Mammary epithelial cell (primary cell): Measurements from ENCODE around the gene C19orf18.

Source experiments
- EZH2 ChIP-seq: IDR thresholded peaks from 2 replicates; pipeline ENCODE4 v1.6.1; 2012; ENCODE audit warnings: low read length, inconsistent platforms, borderline replicate concordance
- TF ChIP-seq, protein P1 (sequence below), 2 donors: IDR thresholded peaks in 1 of 2; conservative IDR thresholded peaks in 1 of 2; 2 replicates each; pipeline ENCODE4 v1.5.1; 2011 to 2012; ENCODE audit warnings: inconsistent platforms in 2 of 2, low read length in 2 of 2, mild to moderate bottlenecking in 2 of 2, control low read depth in 1 of 2, low read depth in 1 of 2; ENCODE audit not compliant: insufficient read depth in 1 of 2; ENCODE audit errors: extremely low read depth in 1 of 2

DNA sequence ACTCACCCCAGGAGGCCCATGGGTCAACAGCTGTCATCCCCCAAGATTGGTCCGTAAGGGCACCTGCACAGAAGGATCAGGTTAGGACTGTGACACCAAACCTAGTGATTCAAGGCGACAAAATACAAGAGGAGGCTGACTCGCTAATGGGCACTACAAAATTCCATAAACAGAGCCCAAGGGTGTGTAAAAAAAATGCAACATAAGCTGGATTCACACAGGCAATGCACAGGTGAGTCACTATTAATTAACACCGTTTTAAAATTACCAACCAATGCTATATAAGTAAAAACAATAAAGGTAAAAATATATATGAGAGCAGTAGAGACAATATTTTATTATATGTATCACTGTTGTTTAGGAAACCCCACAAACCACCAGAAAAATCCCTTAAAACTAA, 26.3 kb upstream of the C19orf18 start:
- TF ChIP-seq, protein P1, sequence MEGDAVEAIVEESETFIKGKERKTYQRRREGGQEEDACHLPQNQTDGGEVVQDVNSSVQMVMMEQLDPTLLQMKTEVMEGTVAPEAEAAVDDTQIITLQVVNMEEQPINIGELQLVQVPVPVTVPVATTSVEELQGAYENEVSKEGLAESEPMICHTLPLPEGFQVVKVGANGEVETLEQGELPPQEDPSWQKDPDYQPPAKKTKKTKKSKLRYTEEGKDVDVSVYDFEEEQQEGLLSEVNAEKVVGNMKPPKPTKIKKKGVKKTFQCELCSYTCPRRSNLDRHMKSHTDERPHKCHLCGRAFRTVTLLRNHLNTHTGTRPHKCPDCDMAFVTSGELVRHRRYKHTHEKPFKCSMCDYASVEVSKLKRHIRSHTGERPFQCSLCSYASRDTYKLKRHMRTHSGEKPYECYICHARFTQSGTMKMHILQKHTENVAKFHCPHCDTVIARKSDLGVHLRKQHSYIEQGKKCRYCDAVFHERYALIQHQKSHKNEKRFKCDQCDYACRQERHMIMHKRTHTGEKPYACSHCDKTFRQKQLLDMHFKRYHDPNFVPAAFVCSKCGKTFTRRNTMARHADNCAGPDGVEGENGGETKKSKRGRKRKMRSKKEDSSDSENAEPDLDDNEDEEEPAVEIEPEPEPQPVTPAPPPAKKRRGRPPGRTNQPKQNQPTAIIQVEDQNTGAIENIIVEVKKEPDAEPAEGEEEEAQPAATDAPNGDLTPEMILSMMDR (conservative IDR thresholded peaks at IDR 0.05 in 1 of 2, IDR thresholded peaks at IDR 0.05 in 1 of 2; ENCODE audit: extremely low read depth in 1 of 2, insufficient read depth in 1 of 2, low read depth in 1 of 2, low read length in 2 of 2): no peak
- no peak for TF ChIP-seq EZH2
